Panc1 (cell line): Measurements from ENCODE around the gene ANP32A.

ENCODE experiments used
- CTCF ChIP-seq: fragments of 450-650 bp; IDR thresholded peaks from 2 replicates; pipeline ENCODE4 v1.5.1; 2017; ENCODE audit warnings: mild to moderate bottlenecking
- POLR2AphosphoS5 ChIP-seq: IDR thresholded peaks from 2 replicates; pipeline ENCODE4 v1.6.1; 2012; ENCODE audit warnings: mild to moderate bottlenecking, low read depth, low read length, moderate library complexity
- REST ChIP-seq, 2 experiments: IDR thresholded peaks; 2 replicates each; pipeline ENCODE4 v1.6.1; 2011 to 2012; ENCODE audit warnings: low read depth in 2 of 2, control low read depth in 1 of 2, low read length in 1 of 2, mild to moderate bottlenecking in 1 of 2, moderate library complexity in 1 of 2; ENCODE audit not compliant: insufficient read depth in 1 of 2
- SIN3A ChIP-seq: IDR thresholded peaks from 2 replicates; pipeline ENCODE4 v1.6.1; 2012; ENCODE audit warnings: low read depth, mild to moderate bottlenecking, low read length, moderate library complexity, borderline replicate concordance; ENCODE audit not compliant: insufficient read depth
- TCF7L2 ChIP-seq: IDR thresholded peaks from 2 replicates; pipeline ENCODE4 v1.6.1; 2011; ENCODE audit warnings: mild to moderate bottlenecking, low read depth, low read length, inconsistent platforms

- TF ChIP-seq CTCF, result no peak
- TF ChIP-seq POLR2AphosphoS5, result no peak
- no peak for TF ChIP-seq REST (IDR thresholded peaks at IDR 0.05; ENCODE audit: insufficient read depth in 1 of 2, low read depth in 2 of 2, low read length in 1 of 2)
- TF ChIP-seq TCF7L2, result no peak
- TF ChIP-seq SIN3A, result no peak
Measured at GRCh38 chr15:68735610-68736009, 85.1 kb downstream of the ANP32A start.
